ENCODE data around the gene CALM1.
A peak's percentile ranks its signal among the peaks of the same experiment; 100 is the strongest.
"Not testable (repeated sequence)": the region's sequence is repeated elsewhere in the genome, so short reads cannot be mapped to it uniquely, and the experiment has no call there.

Gene CALM1

GRCh38 chr14:90383731-90384542 is 12.9 kb upstream of the CALM1 start:
- DNase-seq = peak; percentile 22

- no peak for DNase-seq
These were observed 12.3 kb upstream of the CALM1 start for GRCh38 chr14:90384543-90384911.

GRCh38 chr14:90386321-90386720 is 10.5 kb upstream of the CALM1 start:
- no peak for DNase-seq

- no peak for DNase-seq
These were observed 9.5 kb upstream of the CALM1 start for GRCh38 chr14:90387206-90387760.

- DNase-seq = no peak
These were observed 8.4 kb upstream of the CALM1 start for GRCh38 chr14:90388437-90388836.

GRCh38 chr14:90388982-90389381 is 7.8 kb upstream of the CALM1 start:
- no peak for DNase-seq

GRCh38 chr14:90393966-90394365 is 2.9 kb upstream of the CALM1 start:
- DNase-seq = no peak

- not testable (repeated sequence) for DNase-seq
These were observed 2.0 kb upstream of the CALM1 start for GRCh38 chr14:90394782-90395181.

GRCh38 chr14:90397425-90398314 is 841 bp downstream of the CALM1 start:
- DNase-seq = peak; percentile 65

GRCh38 chr14:90398315-90398839 is 1.5 kb downstream of the CALM1 start:
- no peak for DNase-seq

GRCh38 chr14:90398841-90399540 is 2.2 kb downstream of the CALM1 start:
- no peak for DNase-seq

- DNase-seq = peak; percentile 19
These were observed 3.0 kb downstream of the CALM1 start for GRCh38 chr14:90399541-90400444.

GRCh38 chr14:90400904-90401561 is 4.2 kb downstream of the CALM1 start:
- no peak for DNase-seq

- DNase-seq = no peak
These were observed 5.2 kb downstream of the CALM1 start for GRCh38 chr14:90402016-90402415.

- DNase-seq = no peak
These were observed 6.2 kb downstream of the CALM1 start for GRCh38 chr14:90403065-90403464.

- no peak for DNase-seq
These were observed 8.3 kb downstream of the CALM1 start for GRCh38 chr14:90405101-90405500.

- DNase-seq = no peak
These were observed 8.9 kb downstream of the CALM1 start for GRCh38 chr14:90405755-90406154.

- DNase-seq = no peak
These were observed 9.6 kb downstream of the CALM1 start for GRCh38 chr14:90406384-90406798.

- no peak for DNase-seq
These were observed 10.4 kb downstream of the CALM1 start for GRCh38 chr14:90407230-90407629.

GRCh38 chr14:90408713-90409112 is 11.9 kb downstream of the CALM1 start:
- no peak for DNase-seq

GRCh38 chr14:90409209-90409730 is 12.4 kb downstream of the CALM1 start:
- no peak for DNase-seq

All from activated gamma-delta T cell (primary cell).